Upper lobe of left lung (tissue), 6 donors: ENCODE results near the gene CYRIA. TPM values are rescaled to one million over a fixed set of nuclear protein-coding genes. Genes with fewer than 3 reads are reported as not detected.

ENCODE experiments used
- ATAC-seq, 2 donors: fragments of 200-7000 bp; cut with Tn5 transposase; one replicate each; pipeline ENCODE4 v1.9.1; 2022; ENCODE audit warnings: mild to moderate bottlenecking in 2 of 2, moderate library complexity in 2 of 2; ENCODE audit not compliant: low FRiP score in 2 of 2
- DNase-seq, 2 donors: peaks; one replicate each; pipeline ENCODE4 v3.0.0-alpha.2; 2019 to 2020
- H3K27ac ChIP-seq, 4 donors: fragments of 200-600 bp; sonication (generic); one replicate each; pipeline ENCODE4 v1.5.1; 2016 to 2019
- H3K27me3 ChIP-seq, 4 donors: fragments of 200-600 bp; sonication (generic); one replicate each; pipeline ENCODE4 v1.5.1; 2017 to 2019
- H3K36me3 ChIP-seq, 4 donors: fragments of 200-600 bp; sonication (generic); one replicate each; pipeline ENCODE4 v1.5.1; 2016 to 2019
- H3K4me1 ChIP-seq, 4 donors: fragments of 200-600 bp; sonication (generic); one replicate each; pipeline ENCODE4 v1.5.1; 2018 to 2019
- H3K4me3 ChIP-seq, 4 donors: fragments of 200-600 bp; sonication (generic); one replicate each; pipeline ENCODE4 v1.5.1; 2017 to 2019; ENCODE audit warnings: mild to moderate bottlenecking in 2 of 4, moderate library complexity in 1 of 4
- H3K9me3 ChIP-seq, 4 donors: fragments of 200-600 bp; sonication (generic); one replicate each; pipeline ENCODE4 v1.5.1; 2018 to 2019
- EP300 ChIP-seq, 4 donors: sonication (generic); formaldehyde crosslinking; IDR thresholded peaks; one replicate each; pipeline ENCODE4 v1.5.1; 2017; ENCODE audit warnings: antibody characterized with exemption in 4 of 4, control low read depth in 2 of 4
- POLR2A ChIP-seq, 4 donors: fragments of 450-650 bp; IDR thresholded peaks; one replicate each; pipeline ENCODE4 v1.5.1; 2016 to 2017; ENCODE audit warnings: antibody characterized with exemption in 4 of 4, mild to moderate bottlenecking in 2 of 4
- POLR2AphosphoS5 ChIP-seq, 2 donors: sonication (generic); formaldehyde crosslinking; IDR thresholded peaks; one replicate each; pipeline ENCODE4 v1.5.1; 2017; ENCODE audit warnings: antibody characterized with exemption in 2 of 2
- WGBS, 2 donors: methylation state at CpG; one replicate each; pipeline ENCODE4 v1.1.5; 2017 to 2018; 5-methylcytosine and 5-hydroxymethylcytosine counted together
- total RNA-seq, 6 donors: library from RNA; depleted of rRNA in 4 of 6; stranded (reverse); fragments of >200 nt in 4 of 6; gene quantifications; one replicate each; pipeline versions ENCODE4 v1.1.0 to v1.2.1, GENCODE V29; 2016 to 2021
- TF ChIP-seq, protein P1 (sequence below), 6 experiments: fragments of 450-650 bp in 4 of 6; fragments of 200-600 bp in 2 of 6; sonication (generic) in 2 of 6; IDR thresholded peaks; one replicate each; pipeline ENCODE4 v1.5.1; 2016 to 2019; ENCODE audit warnings: antibody characterized with exemption in 6 of 6
- donor health status: DM: no; HTN: no; CAD: no; lungs with moderate emphysema.
- donor health status: DM: no; HTN: yes; CAD: no; lungs with severe emphysema.

CYRIA gene
- total RNA-seq, 6 donors from 2014 or later = 14.9 to 23.5 (median 20.5) TPM

DNA sequence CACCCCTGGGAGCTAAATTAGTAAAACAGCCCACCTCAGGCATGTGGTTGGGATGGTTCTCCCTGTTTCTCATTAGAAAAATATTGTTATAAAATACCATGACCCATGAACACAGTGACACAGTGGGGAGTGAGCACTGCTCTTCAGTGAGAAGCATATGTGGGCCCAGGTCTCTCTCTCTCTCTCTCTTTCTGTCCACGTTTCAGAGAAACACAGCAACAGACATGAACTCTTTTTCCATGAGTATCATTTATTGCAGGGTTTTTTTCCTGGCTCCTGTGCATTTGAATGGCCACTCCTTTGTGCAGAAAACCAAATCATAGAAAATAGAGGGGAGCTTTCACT, 41.2 kb downstream of the CYRIA start:
- Histone ChIP-seq H3K9me3 (no peaks in the 10 kb centered on the region), H3K27me3 (no peaks in the 10 kb centered on the region), H3K4me3 (no peak overlapping the region), H3K27ac (peak overlapping the region; percentile 64 to 86 (median 82)), H3K36me3 (peaks cover 0 to 24% (median 0%) of the 10 kb centered on the region in 4 donors), H3K4me1 (peaks cover 47 to 86% (median 67%) of the 10 kb centered on the region in 4 donors)
- TF ChIP-seq EP300 (IDR thresholded peaks at IDR 0.05) (no peak), POLR2A (IDR thresholded peaks at IDR 0.05) (no peak), POLR2AphosphoS5 (IDR thresholded peaks at IDR 0.05) (no peak)
- TF ChIP-seq, protein P1, sequence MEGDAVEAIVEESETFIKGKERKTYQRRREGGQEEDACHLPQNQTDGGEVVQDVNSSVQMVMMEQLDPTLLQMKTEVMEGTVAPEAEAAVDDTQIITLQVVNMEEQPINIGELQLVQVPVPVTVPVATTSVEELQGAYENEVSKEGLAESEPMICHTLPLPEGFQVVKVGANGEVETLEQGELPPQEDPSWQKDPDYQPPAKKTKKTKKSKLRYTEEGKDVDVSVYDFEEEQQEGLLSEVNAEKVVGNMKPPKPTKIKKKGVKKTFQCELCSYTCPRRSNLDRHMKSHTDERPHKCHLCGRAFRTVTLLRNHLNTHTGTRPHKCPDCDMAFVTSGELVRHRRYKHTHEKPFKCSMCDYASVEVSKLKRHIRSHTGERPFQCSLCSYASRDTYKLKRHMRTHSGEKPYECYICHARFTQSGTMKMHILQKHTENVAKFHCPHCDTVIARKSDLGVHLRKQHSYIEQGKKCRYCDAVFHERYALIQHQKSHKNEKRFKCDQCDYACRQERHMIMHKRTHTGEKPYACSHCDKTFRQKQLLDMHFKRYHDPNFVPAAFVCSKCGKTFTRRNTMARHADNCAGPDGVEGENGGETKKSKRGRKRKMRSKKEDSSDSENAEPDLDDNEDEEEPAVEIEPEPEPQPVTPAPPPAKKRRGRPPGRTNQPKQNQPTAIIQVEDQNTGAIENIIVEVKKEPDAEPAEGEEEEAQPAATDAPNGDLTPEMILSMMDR (IDR thresholded peaks at IDR 0.05) = no peak
- DNase-seq = no peak
- 63 to 70% methylated on average over 1 of the region's 1 CpG for WGBS, 2 donors
- no peak for ATAC-seq

DNA sequence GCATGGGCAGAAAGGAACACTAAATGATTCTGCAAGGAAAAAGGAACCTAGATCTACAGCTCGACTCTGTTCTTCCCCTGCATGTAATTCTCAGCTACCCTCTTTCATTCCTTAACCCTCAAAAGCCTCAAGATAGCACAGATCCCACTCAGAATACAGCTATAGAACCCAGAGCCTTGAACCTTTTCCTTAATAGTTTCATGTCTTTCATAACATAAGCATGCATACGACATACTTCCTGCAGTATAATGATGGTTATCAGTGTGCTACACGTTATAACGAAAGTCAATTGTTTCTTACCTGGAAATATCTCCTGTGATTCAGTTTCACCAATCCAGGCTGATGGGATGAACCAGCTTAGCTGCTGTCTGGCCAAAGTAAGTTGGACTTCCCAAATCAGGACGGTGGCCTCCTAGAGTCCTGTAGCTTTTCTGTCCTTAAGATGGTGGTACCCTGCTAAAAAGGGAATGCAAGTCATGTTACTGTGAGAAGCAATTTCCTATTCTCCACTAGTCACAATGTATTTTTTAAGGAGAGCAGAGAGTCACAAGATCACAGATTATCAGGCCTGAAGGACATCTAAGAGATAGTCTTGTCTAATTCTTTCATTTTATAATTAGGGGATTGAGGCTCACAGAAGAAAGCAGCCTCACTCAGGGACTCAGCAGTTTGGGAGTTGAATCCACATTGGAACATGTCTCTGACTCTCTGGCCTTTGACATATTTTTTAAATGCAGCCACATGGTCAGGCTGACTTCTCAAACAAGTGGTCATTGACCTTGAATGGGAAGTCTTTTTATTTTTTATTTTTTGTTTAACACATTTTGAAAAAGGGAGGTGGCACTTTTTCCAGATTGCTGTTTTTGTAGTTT, 41.8 kb downstream of the CYRIA start:
- Histone ChIP-seq H3K9me3 (no peaks in the 10 kb centered on the region), H3K27ac (peak overlapping the region in 3 of 4 donors; percentile 79 to 86 (median 85)), H3K36me3 (peaks cover 0 to 25% (median 2%) of the 10 kb centered on the region in 4 donors), H3K27me3 (no peaks in the 10 kb centered on the region), H3K4me1 (peaks cover 47 to 80% (median 67%) of the 10 kb centered on the region in 4 donors), H3K4me3 (no peak overlapping the region)
- ATAC-seq = no peak
- no peak for DNase-seq
- WGBS, 2 donors = 44 to 64% methylated on average over 5 of the region's 5 CpGs
- no peak for TF ChIP-seq EP300 (IDR thresholded peaks at IDR 0.05)
- no peak for TF ChIP-seq POLR2A (IDR thresholded peaks at IDR 0.05)
- no peak for TF ChIP-seq POLR2AphosphoS5 (IDR thresholded peaks at IDR 0.05)
- TF ChIP-seq, protein P1 (IDR thresholded peaks at IDR 0.05) = no peak

DNA sequence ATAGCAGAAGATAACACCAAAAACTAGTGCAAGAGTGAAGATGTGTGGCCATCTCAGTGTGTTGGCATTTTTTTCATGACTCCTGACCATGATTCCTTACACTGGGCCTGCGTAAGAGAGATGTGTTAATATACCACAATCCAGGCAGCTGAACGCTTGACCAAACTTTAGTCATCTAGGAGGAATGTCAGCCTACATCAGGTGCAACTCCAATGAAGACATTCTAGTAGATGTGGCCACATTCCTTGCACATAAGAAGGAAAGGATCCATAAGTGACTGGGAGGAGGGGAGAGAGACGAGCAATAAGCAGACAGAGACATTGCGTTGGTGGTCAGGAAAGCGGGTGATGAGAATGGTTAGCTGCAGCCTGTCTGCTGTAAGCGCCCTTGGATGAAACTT, 42.6 kb downstream of the CYRIA start:
- peak in 1 of 4 donors; percentile 73 for TF ChIP-seq EP300 (IDR thresholded peaks at IDR 0.05)
- TF ChIP-seq, protein P1 (IDR thresholded peaks at IDR 0.05) = no peak
- DNase-seq = no peak
- 77 to 90% methylated on average over 6 of the region's 6 CpGs for WGBS, 2 donors

DNA sequence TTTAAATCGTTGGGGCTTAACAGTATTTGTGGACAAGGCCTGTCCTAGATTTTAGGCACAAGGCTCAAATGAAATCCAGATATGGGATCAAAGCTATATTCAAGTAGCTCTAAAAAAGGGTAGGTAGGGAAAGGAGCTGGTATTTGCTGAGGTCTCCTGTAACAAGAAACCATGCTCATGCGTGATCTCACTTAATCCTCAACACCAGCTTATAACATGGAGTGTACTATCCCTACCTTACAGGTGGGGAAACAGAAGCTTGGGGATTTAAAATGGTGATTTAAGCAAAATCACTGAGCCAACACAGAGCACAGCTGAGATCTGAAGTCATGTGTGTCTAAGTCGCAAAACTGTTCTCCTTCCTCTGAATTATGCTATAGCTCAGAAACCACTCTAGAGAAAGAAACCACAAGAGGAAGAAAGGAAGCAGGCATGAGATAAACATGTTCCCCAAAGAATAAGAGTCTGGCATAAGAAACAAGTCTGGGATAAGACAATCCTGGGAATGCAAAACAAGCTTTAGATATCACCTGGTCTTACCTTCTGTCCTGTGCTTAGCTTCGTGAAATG, 43.1 kb downstream of the CYRIA start:
- no peaks in the 10 kb centered on the region for H3K9me3 ChIP-seq
- no peak for DNase-seq
- H3K27ac ChIP-seq = peak overlapping the region; percentile 63 to 86 (median 82)
- no peak overlapping the region for H3K4me3 ChIP-seq
- TF ChIP-seq POLR2AphosphoS5 (IDR thresholded peaks at IDR 0.05) = no peak
- peak in 1 of 4 donors; percentile 15 for TF ChIP-seq POLR2A (IDR thresholded peaks at IDR 0.05)
- H3K4me1 ChIP-seq = peaks cover 49 to 73% (median 60%) of the 10 kb centered on the region in 4 donors
- no peaks in the 10 kb centered on the region for H3K27me3 ChIP-seq
- peak in 1 of 2 donors; percentile 12 for ATAC-seq
- H3K36me3 ChIP-seq = peaks cover 0 to 29% (median 3%) of the 10 kb centered on the region in 4 donors
- WGBS, 2 donors = 65 to 79% methylated on average over 4 of the region's 4 CpGs

More for the DNA sequence above, 42.6 kb downstream of the CYRIA start:
- H3K27me3 ChIP-seq = no peaks in the 10 kb centered on the region
- H3K36me3 ChIP-seq = peaks cover 0 to 29% (median 3%) of the 10 kb centered on the region in 4 donors
- no peak overlapping the region for H3K4me3 ChIP-seq
- peak overlapping the region; percentile 63 to 86 (median 82) for H3K27ac ChIP-seq
- ATAC-seq = no peak
- H3K4me1 ChIP-seq = peaks cover 49 to 73% (median 62%) of the 10 kb centered on the region in 4 donors
- H3K9me3 ChIP-seq = no peaks in the 10 kb centered on the region

DNA sequence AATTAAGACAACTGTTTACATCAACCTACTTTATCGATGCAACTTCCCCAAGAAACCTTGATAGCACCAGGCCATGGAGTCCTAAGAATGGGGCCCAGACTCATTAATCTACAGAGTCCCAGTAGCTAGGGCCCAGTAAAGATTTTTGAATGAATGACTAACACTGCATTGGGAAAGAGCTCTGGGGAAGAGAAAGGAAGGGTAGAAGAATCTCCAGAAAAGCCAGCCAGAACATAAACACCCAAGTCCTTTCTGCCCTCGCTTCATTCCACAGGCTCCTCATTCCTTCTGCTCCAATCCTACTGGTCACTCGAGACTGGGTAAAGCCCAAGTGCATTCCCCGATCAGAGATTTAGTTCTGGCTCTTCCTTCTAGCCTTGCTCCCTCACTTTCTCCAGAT, 44.3 kb downstream of the CYRIA start:
- H3K4me1 ChIP-seq = peaks cover 43 to 67% (median 54%) of the 10 kb centered on the region in 4 donors
- H3K27ac ChIP-seq = peak overlapping the region in 2 of 4 donors; percentile 85 to 86

More for the DNA sequence above, 44.3 kb downstream of the CYRIA start:
- DNase-seq = no peak
- Histone ChIP-seq H3K4me3 (no peak overlapping the region), H3K36me3 (peaks cover 0 to 29% (median 3%) of the 10 kb centered on the region in 4 donors), H3K9me3 (no peaks in the 10 kb centered on the region), H3K27me3 (no peaks in the 10 kb centered on the region)
- no peak for ATAC-seq
- 79 to 81% methylated on average over 4 of the region's 4 CpGs for WGBS, 2 donors
- TF ChIP-seq POLR2AphosphoS5 (IDR thresholded peaks at IDR 0.05) (no peak), EP300 (IDR thresholded peaks at IDR 0.05) (no peak), POLR2A (IDR thresholded peaks at IDR 0.05) (no peak)
- TF ChIP-seq, protein P1 (IDR thresholded peaks at IDR 0.05) = no peak
